IMR-90 (cell line): ENCODE data around the gene PLOD1. TPM values are rescaled to one million over a fixed set of nuclear protein-coding genes. Genes with fewer than 3 reads are reported as not detected.

Source experiments
- ATAC-seq: fragments of 200-7000 bp; cut with Tn5 transposase; 2 replicates; pipeline ENCODE4 v1.9.1; 2020; ENCODE audit warnings: low read depth, mild to moderate bottlenecking, moderate library complexity
- BruUV-seq: library from RNA; stranded (reverse); fragments of 400-500 nt; replicated peaks from 2 replicates; lab custom pipeline; 2021; lab: Mats Ljungman, UMichigan
- CTCF ChIA-PET: fragments of 300-600 bp; formaldehyde crosslinking; extraction: SDS; loops from one replicate; lab custom pipeline; 2021; ENCODE audit warnings: antibody characterized with exemption; lab: Yijun Ruan, JAX
- POLR2A ChIA-PET: fragments of 300-600 bp; sonication (Branson Sonifier 250); formaldehyde crosslinking; loops from one replicate; lab custom pipeline; 2022; ENCODE audit warnings: antibody characterized with exemption; ENCODE audit not compliant: unreplicated experiment; lab: Charles Lee
- DNase-seq: peaks from one replicate; pipeline ENCODE4 v3.0.0; 2013
- H2AFZ ChIP-seq: replicated peaks from 2 replicates; pipeline ENCODE3; 2013; ENCODE audit warnings: low read length, mild to moderate bottlenecking; ENCODE audit not compliant: poor library complexity
- H2AK5ac ChIP-seq: 2 replicates; pipeline ENCODE4 v1.6.1; 2013; ENCODE audit warnings: low read depth, low read length, inconsistent platforms
- H2AK9ac ChIP-seq: replicated peaks from 2 replicates; pipeline ENCODE3; 2013; ENCODE audit warnings: mild to moderate bottlenecking, low read depth, low read length, moderate library complexity; ENCODE audit not compliant: poor library complexity
- H2BK120ac ChIP-seq: 2 replicates; pipeline ENCODE4 v1.6.1; 2013; ENCODE audit warnings: low read depth, low read length, inconsistent platforms
- H2BK15ac ChIP-seq: 3 replicates; pipeline ENCODE4 v1.6.1; 2013; ENCODE audit warnings: low read depth, low read length, inconsistent platforms
- H2BK20ac ChIP-seq: 2 replicates; pipeline ENCODE4 v1.6.1; 2013; ENCODE audit warnings: low read depth, mild to moderate bottlenecking, inconsistent platforms, low read length, moderate library complexity
- H2BK5ac ChIP-seq: 2 replicates; pipeline ENCODE4 v1.6.1; 2013; ENCODE audit warnings: mild to moderate bottlenecking, low read depth, low read length, inconsistent platforms; ENCODE audit not compliant: poor library complexity, severe bottlenecking
- H3K14ac ChIP-seq: replicated peaks from 2 replicates; pipeline ENCODE4 v1.6.1; 2013; ENCODE audit warnings: low read depth, low read length, inconsistent platforms
- H3K18ac ChIP-seq: 2 replicates; pipeline ENCODE4 v1.6.1; 2013; ENCODE audit warnings: low read depth, low read length, control low read depth
- H3K23ac ChIP-seq: 2 replicates; pipeline ENCODE4 v1.6.1; 2013; ENCODE audit warnings: low read depth, low read length, inconsistent platforms
- H3K27ac ChIP-seq: 2 replicates; pipeline ENCODE4 v1.5.1; 2013; ENCODE audit warnings: mild to moderate bottlenecking, control low read depth, low read length; ENCODE audit not compliant: insufficient read depth
- H3K27me3 ChIP-seq: 2 replicates; pipeline ENCODE4 v1.6.1; 2013; ENCODE audit warnings: low read length; ENCODE audit not compliant: control insufficient read depth, insufficient read depth
- H3K36me3 ChIP-seq: 2 replicates; pipeline ENCODE4 v1.6.1; 2013; ENCODE audit warnings: low read length, mixed read lengths; ENCODE audit not compliant: control insufficient read depth, insufficient read depth
- H3K4ac ChIP-seq: 2 replicates; pipeline ENCODE4 v1.6.1; 2013; ENCODE audit warnings: low read depth, low read length, inconsistent platforms
- H3K4me1 ChIP-seq: 2 replicates; pipeline ENCODE4 v1.6.1; 2013; ENCODE audit warnings: low read length, mixed read lengths; ENCODE audit not compliant: control insufficient read depth, insufficient read depth
- H3K4me2 ChIP-seq: 2 replicates; pipeline ENCODE4 v1.6.1; 2013; ENCODE audit warnings: low read depth, mild to moderate bottlenecking, control low read depth, low read length, moderate library complexity
- H3K4me3 ChIP-seq: 2 replicates; pipeline ENCODE4 v1.5.1; 2013; ENCODE audit warnings: low read depth, mild to moderate bottlenecking, control low read depth, low read length, moderate library complexity; ENCODE audit not compliant: insufficient read depth
- H3K56ac ChIP-seq: 2 replicates; pipeline ENCODE4 v1.6.1; 2013; ENCODE audit warnings: low read length, inconsistent platforms; ENCODE audit not compliant: insufficient read depth; ENCODE audit errors: extremely low read depth
- H3K79me1 ChIP-seq, 2 experiments: 2 replicates each; pipeline ENCODE4 v1.6.1; 2013; ENCODE audit warnings: low read length in 2 of 2, inconsistent platforms in 1 of 2, low read depth in 1 of 2
- H3K9ac ChIP-seq: 2 replicates; pipeline ENCODE4 v1.6.1; 2013; ENCODE audit warnings: low read depth, low read length, control low read depth
- H3K9me1 ChIP-seq: 2 replicates; pipeline ENCODE4 v1.6.1; 2013; ENCODE audit warnings: low read length, inconsistent platforms; ENCODE audit not compliant: insufficient read depth
- H3K9me3 ChIP-seq: 2 replicates; pipeline ENCODE4 v1.6.1; 2013; ENCODE audit warnings: low read length; ENCODE audit not compliant: control insufficient read depth, insufficient read depth
- H4K20me1 ChIP-seq: 2 replicates; pipeline ENCODE4 v1.6.1; 2013; ENCODE audit warnings: low read length, inconsistent platforms; ENCODE audit not compliant: insufficient read depth
- H4K5ac ChIP-seq: 2 replicates; pipeline ENCODE4 v1.6.1; 2013; ENCODE audit warnings: mild to moderate bottlenecking, low read depth, low read length, control low read depth
- H4K8ac ChIP-seq, 2 experiments: 2 replicates each; pipeline ENCODE4 v1.6.1; 2013; ENCODE audit warnings: low read depth in 2 of 2, low read length in 2 of 2, control low read depth in 1 of 2, inconsistent platforms in 1 of 2
- H4K91ac ChIP-seq: 2 replicates; pipeline ENCODE4 v1.6.1; 2013; ENCODE audit warnings: low read depth, low read length, inconsistent platforms; ENCODE audit not compliant: insufficient read depth
- BHLHE40 ChIP-seq: fragments of 150-350 bp; IDR thresholded peaks from 2 replicates; pipeline ENCODE4 v1.6.1; 2016; ENCODE audit warnings: mild to moderate bottlenecking, low read depth, low read length
- CEBPB ChIP-seq: IDR thresholded peaks from 2 replicates; pipeline ENCODE4 v1.6.1; 2012; ENCODE audit warnings: low read depth, low read length, improper control_type of control experiment
- CHD1 ChIP-seq: IDR thresholded peaks from 2 replicates; pipeline ENCODE4 v1.6.1; 2012; ENCODE audit warnings: low read depth, low read length, improper control_type of control experiment
- CTCF ChIP-seq: conservative IDR thresholded peaks from 2 replicates; pipeline ENCODE4 v1.5.1; 2012; ENCODE audit warnings: mild to moderate bottlenecking, low read depth, low read length, improper control_type of control experiment
- MAFK ChIP-seq: IDR thresholded peaks from 2 replicates; pipeline ENCODE4 v1.6.1; 2012; ENCODE audit warnings: low read depth, low read length, improper control_type of control experiment
- MAZ ChIP-seq: IDR thresholded peaks from 2 replicates; pipeline ENCODE4 v1.6.1; 2012; ENCODE audit warnings: low read depth, mild to moderate bottlenecking, low read length, improper control_type of control experiment, moderate library complexity, borderline replicate concordance
- MXI1 ChIP-seq: IDR thresholded peaks from 2 replicates; pipeline ENCODE4 v1.6.1; 2012; ENCODE audit warnings: low read depth, mild to moderate bottlenecking, low read length, moderate library complexity, borderline replicate concordance
- NFE2L2 ChIP-seq: fragments of 150-350 bp; IDR thresholded peaks from 2 replicates; pipeline ENCODE4 v1.6.1; 2016; ENCODE audit warnings: low read depth, mild to moderate bottlenecking, low read length
- POLR2A ChIP-seq: IDR thresholded peaks from 2 replicates; pipeline ENCODE4 v1.6.1; 2012; ENCODE audit warnings: mild to moderate bottlenecking, low read depth, low read length
- RCOR1 ChIP-seq: IDR thresholded peaks from 2 replicates; pipeline ENCODE4 v1.6.1; 2012; ENCODE audit warnings: mild to moderate bottlenecking, low read length, improper control_type of control experiment; ENCODE audit not compliant: insufficient replicate concordance
- USF2 ChIP-seq: fragments of 150-350 bp; IDR thresholded peaks from 2 replicates; pipeline ENCODE4 v1.6.1; 2017; ENCODE audit warnings: mild to moderate bottlenecking, antibody characterized with exemption, low read length, low read depth
- WGBS, 2 experiments: methylation state at CpG; one replicate each; pipeline versions ENCODE4 v1.1.5 to v1.1.7; 2013; ENCODE audit warnings: missing lambda C conversion rate in 2 of 2; ENCODE audit not compliant: insufficient read length in 1 of 2; ENCODE audit errors: extremely low coverage in 2 of 2; 5-methylcytosine and 5-hydroxymethylcytosine counted together
- dilution Hi-C: fragments of 300-500 bp; cut with HindIII; formaldehyde crosslinking; loops from one replicate; pipeline ENCODE4 v1.14.3; 2018; ENCODE audit warnings: low sequenced_read_pairs; ENCODE audit not compliant: unreplicated experiment
- in situ Hi-C: fragments of 300-500 bp; cut with MboI; formaldehyde crosslinking; loops from 3 replicates; pipeline ENCODE4 v1.14.3; 2019; ENCODE audit warnings: low sequenced_read_pairs, inconsistent platforms, mixed read lengths
- intact Hi-C: fragments of 100-400 bp; cut with micrococcal nuclease; formaldehyde crosslinking; loops from 2 replicates; pipeline ENCODE4 v1.10.0; 2022
- polyA plus RNA-seq, 3 experiments: library from polyadenylated mRNA; depleted of rRNA; stranded (reverse); fragments of >200 nt; gene quantifications; 2 replicates each; pipeline ENCODE4 v1.2.3, GENCODE V29; 2012; ENCODE audit warnings: low replicate concordance in 1 of 3
- total RNA-seq: library from RNA; depleted of rRNA; stranded (reverse); fragments of >200 nt; gene quantifications from 2 replicates; pipeline ENCODE4 v1.2.3, GENCODE V29; 2012

The PLOD1 gene
- total and polyA plus RNA-seq, 2 of the 4 experiments (the other 2 are of a cell fraction): 283 to 609 TPM

- Histone ChIP-seq H3K4ac (no peak overlapping the region), H3K23ac (no peak overlapping the region), H4K5ac (no peak overlapping the region), H4K8ac (no peak overlapping the region), H3K27ac (no peak overlapping the region), H2BK120ac (no peak overlapping the region), H3K9me3 (no peaks in the 10 kb centered on the region), H4K91ac (no peak overlapping the region), H3K4me1 (no peaks in the 10 kb centered on the region), H2AFZ (no peak overlapping the region), H3K79me1 (peaks cover 7 to 12% of the 10 kb centered on the region in 2 experiments), H2AK5ac (no peak overlapping the region), H3K9me1 (no peaks in the 10 kb centered on the region; the same call in 1 of the 2 replicates), H3K36me3 (peaks cover 75% of the 10 kb centered on the region), H4K20me1 (peaks cover 8% of the 10 kb centered on the region; the same call in 1 of the 2 replicates), H3K4me3 (no peak overlapping the region), H2BK5ac (no peak overlapping the region), H3K27me3 (no peaks in the 10 kb centered on the region), H3K14ac (no peak overlapping the region), H2BK15ac (no peak overlapping the region), H2AK9ac (no peak overlapping the region), H2BK20ac (no peak overlapping the region), H3K56ac (no peak overlapping the region), H3K4me2 (no peak overlapping the region), H3K9ac (no peak overlapping the region), H3K18ac (no peak overlapping the region)
- TF ChIP-seq CTCF: no peak
- no peak for TF ChIP-seq RCOR1
- TF ChIP-seq POLR2A: no peak
- TF ChIP-seq NFE2L2: no peak
- TF ChIP-seq MAZ: no peak
- TF ChIP-seq CHD1: no peak
- no peak for TF ChIP-seq USF2
- no peak for TF ChIP-seq MAFK
- no peak for TF ChIP-seq BHLHE40
- no peak for TF ChIP-seq CEBPB
- TF ChIP-seq MXI1: no peak
- ChIA-PET POLR2A (no interaction called here), CTCF (no interaction called here)
- no TSS peak for BruUV-seq
- in situ Hi-C loops (no loop called here), intact Hi-C loops (no loop called here), dilution Hi-C loops (no loop called here)
- ATAC-seq: no peak
- DNase-seq: no peak
- 92% methylated on average over 5 of the region's 11 CpGs; no CpG with 5 or more reads in 1 of the 2 experiments for WGBS, 2 experiments
These were observed 18.1 kb downstream of the PLOD1 start for GRCh38 chr1:11952455-11953109.
